ENCODE results near the gene GDF15. TPM values are rescaled to one million over a fixed set of nuclear protein-coding genes. Genes with fewer than 3 reads are reported as not detected.

GDF15 gene
- total RNA-seq, 6 experiments from 2014 or later = 0.88 to 160 (median 57.5) TPM

- DNase-seq (peak; percentile 71 to 84 (median 82)), ATAC-seq (peak; percentile 63 to 78 (median 74))
- TF ChIP-seq POLR2A (IDR thresholded peaks at IDR 0.05) = no peak
- TF ChIP-seq, protein P1, sequence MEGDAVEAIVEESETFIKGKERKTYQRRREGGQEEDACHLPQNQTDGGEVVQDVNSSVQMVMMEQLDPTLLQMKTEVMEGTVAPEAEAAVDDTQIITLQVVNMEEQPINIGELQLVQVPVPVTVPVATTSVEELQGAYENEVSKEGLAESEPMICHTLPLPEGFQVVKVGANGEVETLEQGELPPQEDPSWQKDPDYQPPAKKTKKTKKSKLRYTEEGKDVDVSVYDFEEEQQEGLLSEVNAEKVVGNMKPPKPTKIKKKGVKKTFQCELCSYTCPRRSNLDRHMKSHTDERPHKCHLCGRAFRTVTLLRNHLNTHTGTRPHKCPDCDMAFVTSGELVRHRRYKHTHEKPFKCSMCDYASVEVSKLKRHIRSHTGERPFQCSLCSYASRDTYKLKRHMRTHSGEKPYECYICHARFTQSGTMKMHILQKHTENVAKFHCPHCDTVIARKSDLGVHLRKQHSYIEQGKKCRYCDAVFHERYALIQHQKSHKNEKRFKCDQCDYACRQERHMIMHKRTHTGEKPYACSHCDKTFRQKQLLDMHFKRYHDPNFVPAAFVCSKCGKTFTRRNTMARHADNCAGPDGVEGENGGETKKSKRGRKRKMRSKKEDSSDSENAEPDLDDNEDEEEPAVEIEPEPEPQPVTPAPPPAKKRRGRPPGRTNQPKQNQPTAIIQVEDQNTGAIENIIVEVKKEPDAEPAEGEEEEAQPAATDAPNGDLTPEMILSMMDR (IDR thresholded peaks at IDR 0.05) = peak in 1 of 4 donors; percentile 16
- H3K4me3 ChIP-seq = peak overlapping the region; percentile 96 to 98 (median 97)
- no peaks in the 10 kb centered on the region for H3K27me3 ChIP-seq
- 3% methylated on average over 6 of the region's 18 CpGs for WGBS (ENCODE audit: insufficient coverage, low coverage, low lambda C conversion rate, missing lambda C conversion rate)
- H3K4me1 ChIP-seq = peaks cover 0 to 33% (median 8%) of the 10 kb centered on the region in 4 donors
- peak overlapping the region; percentile 83 to 88 (median 87) for H3K27ac ChIP-seq
- no peaks in the 10 kb centered on the region for H3K9me3 ChIP-seq
- peaks cover 0 to 24% (median 4%) of the 10 kb centered on the region in 4 donors for H3K36me3 ChIP-seq
- intact Hi-C loops (cut with DNase I) = loop anchor here in 1 of 2 donors (5.0 kb wide), 1 partner anchor 66 kb away; no protein-coding TSS in a partner anchor
Measured at GRCh38 chr19:18340990-18341868, 44.7 kb upstream of the GDF15 start.

- TF ChIP-seq POLR2A (IDR thresholded peaks at IDR 0.05) = no peak
- TF ChIP-seq, protein P1 (IDR thresholded peaks at IDR 0.05) = no peak
- WGBS (ENCODE audit: insufficient coverage, low coverage, low lambda C conversion rate, missing lambda C conversion rate) = 59% methylated on average over 6 of the region's 8 CpGs
- Histone ChIP-seq H3K9me3 (no peaks in the 10 kb centered on the region), H3K27ac (no peak overlapping the region), H3K4me1 (peaks cover 0 to 33% (median 8%) of the 10 kb centered on the region in 4 donors), H3K4me3 (no peak overlapping the region), H3K27me3 (no peaks in the 10 kb centered on the region), H3K36me3 (peaks cover 0 to 24% (median 4%) of the 10 kb centered on the region in 4 donors)
- DNase-seq (no peak), ATAC-seq (no peak)
- intact Hi-C loops (cut with DNase I) = loop anchor here in 1 of 2 donors (5.0 kb wide), 1 partner anchor 65 kb away; no protein-coding TSS in a partner anchor
Measured at GRCh38 chr19:18342090-18342632, 43.8 kb upstream of the GDF15 start.

DNA sequence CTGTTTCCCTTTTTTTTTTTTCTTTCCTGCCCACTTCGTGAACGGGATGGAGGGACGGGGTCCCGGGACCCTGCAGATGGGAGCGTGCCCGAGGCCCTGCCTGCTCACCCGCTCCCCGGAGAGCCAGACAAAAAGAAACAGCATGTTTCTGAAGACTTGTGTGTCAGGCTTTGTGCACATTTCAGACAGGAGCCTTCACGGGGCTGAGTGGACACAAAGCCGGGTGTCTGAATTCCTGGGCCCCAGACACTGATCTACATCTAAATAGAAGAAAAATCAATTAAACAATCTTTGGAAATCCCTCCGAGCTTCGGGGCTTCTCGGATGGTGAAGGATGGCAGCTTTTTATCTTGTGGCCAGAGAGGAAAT, 41.4 kb upstream of the GDF15 start:
- 48% methylated on average over 12 of the region's 13 CpGs for WGBS (ENCODE audit: insufficient coverage, low coverage, low lambda C conversion rate, missing lambda C conversion rate)
- peaks cover 0 to 29% (median 4%) of the 10 kb centered on the region in 4 donors for H3K36me3 ChIP-seq
- no peaks in the 10 kb centered on the region for H3K27me3 ChIP-seq
- no peaks in the 10 kb centered on the region for H3K9me3 ChIP-seq
- no peak overlapping the region for H3K4me3 ChIP-seq
- no peak for DNase-seq
- intact Hi-C loops (cut with DNase I) = loop anchor here in 1 of 2 donors (5.0 kb wide), 1 partner anchor 63 kb away; no protein-coding TSS in a partner anchor
- H3K27ac ChIP-seq = peak overlapping the region in 1 of 3 donors; percentile 4
- no peak for ATAC-seq
- TF ChIP-seq, protein P1 (IDR thresholded peaks at IDR 0.05) = no peak
- TF ChIP-seq POLR2A (IDR thresholded peaks at IDR 0.05) = no peak
- peaks cover 0 to 16% (median 3%) of the 10 kb centered on the region in 4 donors for H3K4me1 ChIP-seq

DNA sequence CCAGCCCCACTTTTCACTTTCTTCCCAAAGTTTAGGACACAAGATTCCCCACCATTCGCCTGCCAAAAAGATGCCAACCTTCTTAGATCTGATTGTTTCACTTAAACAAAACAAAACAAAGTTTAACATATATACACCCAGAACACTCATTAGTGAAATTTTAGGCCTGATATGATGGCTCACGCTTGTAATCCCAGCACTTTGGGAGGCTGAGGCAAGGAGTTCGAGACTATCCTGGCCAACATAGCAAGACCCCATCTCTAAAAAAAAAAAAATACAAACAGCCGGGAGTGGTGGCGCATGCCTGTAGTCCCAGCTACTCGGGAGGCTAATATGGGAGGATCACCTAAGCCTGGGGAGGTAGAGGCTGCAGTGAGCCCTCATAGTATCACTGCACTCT, 40.7 kb upstream of the GDF15 start:
- no peak overlapping the region for H3K4me3 ChIP-seq
- peaks cover 0 to 9% (median 0%) of the 10 kb centered on the region in 4 donors for H3K4me1 ChIP-seq
- intact Hi-C loops (cut with DNase I) = no loop called here
- no peak overlapping the region for H3K27ac ChIP-seq
- DNase-seq = no peak
- 100% methylated on average over 4 of the region's 6 CpGs for WGBS (ENCODE audit: insufficient coverage, low coverage, low lambda C conversion rate, missing lambda C conversion rate)
- H3K9me3 ChIP-seq = no peaks in the 10 kb centered on the region
- TF ChIP-seq POLR2A (IDR thresholded peaks at IDR 0.05) = no peak
- TF ChIP-seq, protein P1 (IDR thresholded peaks at IDR 0.05) = no peak
- peaks cover 0 to 29% (median 4%) of the 10 kb centered on the region in 4 donors for H3K36me3 ChIP-seq
- H3K27me3 ChIP-seq = no peaks in the 10 kb centered on the region
- no peak for ATAC-seq
